ENCODE measurements around the gene MERTK.
A peak's percentile ranks its signal among the peaks of the same experiment; 100 is the strongest.

Gene MERTK

GRCh38 chr2:111967018-111967417 lies 68.6 kb downstream of the MERTK start:
- DNase-seq (ENCODE audit: low read depth) = no peak
- no peak for TF ChIP-seq CTCF (IDR thresholded peaks at IDR 0.05; ENCODE audit: control insufficient read depth, insufficient read depth, low read depth, low read length, missing control alignments)
- H3K4me3 ChIP-seq (ENCODE audit: control insufficient read depth, low read depth, low read length) = no peak overlapping the region

- no peak for DNase-seq (ENCODE audit: low read depth)
- TF ChIP-seq CTCF (IDR thresholded peaks at IDR 0.05; ENCODE audit: control insufficient read depth, insufficient read depth, low read depth, low read length, missing control alignments) = no peak
Measured at GRCh38 chr2:111970453-111970852, 72.0 kb downstream of the MERTK start.

GRCh38 chr2:111972955-111973565 lies 74.7 kb downstream of the MERTK start:
- H3K4me3 ChIP-seq (ENCODE audit: control insufficient read depth, low read depth, low read length) = no peak overlapping the region
- no peak for DNase-seq (ENCODE audit: low read depth)
- TF ChIP-seq CTCF (IDR thresholded peaks at IDR 0.05; ENCODE audit: control insufficient read depth, insufficient read depth, low read depth, low read length, missing control alignments) = no peak

More at GRCh38 chr2:111970453-111970852, 72.0 kb downstream of the MERTK start:
- no peak overlapping the region for H3K4me3 ChIP-seq (ENCODE audit: control insufficient read depth, low read depth, low read length)

GRCh38 chr2:111973701-111974100 lies 75.3 kb downstream of the MERTK start:
- no peak for TF ChIP-seq CTCF (IDR thresholded peaks at IDR 0.05; ENCODE audit: control insufficient read depth, insufficient read depth, low read depth, low read length, missing control alignments)
- DNase-seq (ENCODE audit: low read depth) = no peak

GRCh38 chr2:111975053-111975552 lies 76.7 kb downstream of the MERTK start:
- peak; percentile 35 for DNase-seq (ENCODE audit: low read depth)
- TF ChIP-seq CTCF (IDR thresholded peaks at IDR 0.05; ENCODE audit: control insufficient read depth, insufficient read depth, low read depth, low read length, missing control alignments) = no peak
- H3K4me3 ChIP-seq (ENCODE audit: control insufficient read depth, low read depth, low read length) = no peak overlapping the region

More at GRCh38 chr2:111973701-111974100, 75.3 kb downstream of the MERTK start:
- H3K4me3 ChIP-seq (ENCODE audit: control insufficient read depth, low read depth, low read length) = no peak overlapping the region

- no peak overlapping the region for H3K4me3 ChIP-seq (ENCODE audit: control insufficient read depth, low read depth, low read length)
- no peak for DNase-seq (ENCODE audit: low read depth)
- TF ChIP-seq CTCF (IDR thresholded peaks at IDR 0.05; ENCODE audit: control insufficient read depth, insufficient read depth, low read depth, low read length, missing control alignments) = no peak
Measured at GRCh38 chr2:111975819-111976218, 77.4 kb downstream of the MERTK start.

Data from AG09309 (cell line).